ENCODE results near the gene TMEM129.

The TMEM129 gene

GRCh38 chr4:1685235-1686150 is 35.6 kb downstream of the TMEM129 start:
- TF ChIP-seq ZNF565 (CRISPR knock-in tag; conservative IDR thresholded peaks at IDR 0.05; ENCODE audit: low read depth) (no peak), TSHZ2 (CRISPR knock-in tag; IDR thresholded peaks at IDR 0.05) (no peak), RARB (CRISPR knock-in tag; IDR thresholded peaks at IDR 0.05) (no peak), ZNF70 (CRISPR knock-in tag; IDR thresholded peaks at IDR 0.05) (no peak), TOX (CRISPR knock-in tag; IDR thresholded peaks at IDR 0.05; ENCODE audit: borderline replicate concordance) (no peak), ZFP3 (CRISPR knock-in tag; IDR thresholded peaks at IDR 0.05) (no peak), BACH2 (CRISPR knock-in tag; IDR thresholded peaks at IDR 0.05; ENCODE audit: borderline replicate concordance) (no peak), GLIS3 (CRISPR knock-in tag; IDR thresholded peaks at IDR 0.05) (no peak), ISL1 (CRISPR knock-in tag; IDR thresholded peaks at IDR 0.05) (no peak), ZC3H10 (CRISPR knock-in tag; IDR thresholded peaks at IDR 0.05) (no peak), PPARA (CRISPR knock-in tag; IDR thresholded peaks at IDR 0.05; ENCODE audit: borderline replicate concordance) (no peak), ARNTL (CRISPR knock-in tag; IDR thresholded peaks at IDR 0.05; ENCODE audit: borderline replicate concordance, low read depth) (no peak), SNAI2 (CRISPR knock-in tag; IDR thresholded peaks at IDR 0.05) (no peak)
- TF ChIP-seq, protein P1, sequence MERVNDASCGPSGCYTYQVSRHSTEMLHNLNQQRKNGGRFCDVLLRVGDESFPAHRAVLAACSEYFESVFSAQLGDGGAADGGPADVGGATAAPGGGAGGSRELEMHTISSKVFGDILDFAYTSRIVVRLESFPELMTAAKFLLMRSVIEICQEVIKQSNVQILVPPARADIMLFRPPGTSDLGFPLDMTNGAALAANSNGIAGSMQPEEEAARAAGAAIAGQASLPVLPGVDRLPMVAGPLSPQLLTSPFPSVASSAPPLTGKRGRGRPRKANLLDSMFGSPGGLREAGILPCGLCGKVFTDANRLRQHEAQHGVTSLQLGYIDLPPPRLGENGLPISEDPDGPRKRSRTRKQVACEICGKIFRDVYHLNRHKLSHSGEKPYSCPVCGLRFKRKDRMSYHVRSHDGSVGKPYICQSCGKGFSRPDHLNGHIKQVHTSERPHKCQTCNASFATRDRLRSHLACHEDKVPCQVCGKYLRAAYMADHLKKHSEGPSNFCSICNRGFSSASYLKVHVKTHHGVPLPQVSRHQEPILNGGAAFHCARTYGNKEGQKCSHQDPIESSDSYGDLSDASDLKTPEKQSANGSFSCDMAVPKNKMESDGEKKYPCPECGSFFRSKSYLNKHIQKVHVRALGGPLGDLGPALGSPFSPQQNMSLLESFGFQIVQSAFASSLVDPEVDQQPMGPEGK (CRISPR knock-in tag; IDR thresholded peaks at IDR 0.05; ENCODE audit: borderline replicate concordance), result no peak
- TF ChIP-seq, protein P2, sequence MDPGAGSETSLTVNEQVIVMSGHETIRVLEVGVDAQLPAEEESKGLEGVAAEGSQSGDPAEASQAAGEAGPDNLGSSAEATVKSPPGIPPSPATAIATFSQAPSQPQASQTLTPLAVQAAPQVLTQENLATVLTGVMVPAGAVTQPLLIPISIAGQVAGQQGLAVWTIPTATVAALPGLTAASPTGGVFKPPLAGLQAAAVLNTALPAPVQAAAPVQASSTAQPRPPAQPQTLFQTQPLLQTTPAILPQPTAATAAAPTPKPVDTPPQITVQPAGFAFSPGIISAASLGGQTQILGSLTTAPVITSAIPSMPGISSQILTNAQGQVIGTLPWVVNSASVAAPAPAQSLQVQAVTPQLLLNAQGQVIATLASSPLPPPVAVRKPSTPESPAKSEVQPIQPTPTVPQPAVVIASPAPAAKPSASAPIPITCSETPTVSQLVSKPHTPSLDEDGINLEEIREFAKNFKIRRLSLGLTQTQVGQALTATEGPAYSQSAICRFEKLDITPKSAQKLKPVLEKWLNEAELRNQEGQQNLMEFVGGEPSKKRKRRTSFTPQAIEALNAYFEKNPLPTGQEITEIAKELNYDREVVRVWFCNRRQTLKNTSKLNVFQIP (CRISPR knock-in tag; IDR thresholded peaks at IDR 0.05; ENCODE audit: borderline replicate concordance, low read depth), result no peak
- ATAC-seq, result no peak

DNA sequence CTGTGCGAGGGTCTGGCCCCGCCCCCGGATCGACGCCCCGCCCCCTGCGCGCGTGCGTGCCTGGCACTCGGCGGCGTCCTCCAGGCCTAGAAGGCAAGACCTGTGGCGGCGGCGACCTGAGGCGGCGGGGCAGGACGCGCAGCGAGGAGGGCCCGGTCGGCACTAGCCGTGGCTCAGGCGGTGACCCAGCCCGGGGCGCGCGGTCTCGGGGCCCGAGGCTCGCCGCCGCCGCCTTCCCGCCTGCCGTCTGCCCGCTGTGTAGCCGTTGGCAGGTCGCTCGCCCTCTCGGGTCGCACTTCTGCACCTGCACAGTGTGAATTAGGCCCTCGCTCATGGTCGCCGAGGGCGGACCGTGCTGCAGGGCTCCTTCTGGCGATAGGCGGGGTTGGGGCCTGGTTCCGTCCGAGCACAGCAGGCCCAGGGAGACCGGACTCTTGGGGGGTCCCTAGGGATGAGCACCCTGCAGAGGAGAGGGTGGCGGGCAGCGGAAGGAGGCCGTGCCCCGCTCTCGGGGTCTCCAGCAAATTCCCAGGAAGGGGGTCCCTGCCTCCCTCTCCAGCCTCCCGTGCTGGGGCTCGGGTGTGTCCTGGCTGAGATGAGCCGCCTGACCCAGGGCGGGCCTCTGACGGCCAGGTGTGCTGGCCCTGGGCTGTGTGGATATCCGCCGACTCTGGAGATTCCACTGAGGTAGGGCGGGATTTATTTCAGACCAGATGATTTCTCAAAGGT is 36.5 kb downstream of the TMEM129 start:
- ATAC-seq, result no peak

More for the DNA sequence above, 36.5 kb downstream of the TMEM129 start:
- no peak for TF ChIP-seq ZNF565 (CRISPR knock-in tag; conservative IDR thresholded peaks at IDR 0.05; ENCODE audit: low read depth)
- TF ChIP-seq ARNTL (CRISPR knock-in tag; IDR thresholded peaks at IDR 0.05; ENCODE audit: borderline replicate concordance, low read depth), result no peak
- TF ChIP-seq, protein P1 (CRISPR knock-in tag; IDR thresholded peaks at IDR 0.05; ENCODE audit: borderline replicate concordance), result no peak
- no peak for TF ChIP-seq BACH2 (CRISPR knock-in tag; IDR thresholded peaks at IDR 0.05; ENCODE audit: borderline replicate concordance)
- TF ChIP-seq, protein P3, sequence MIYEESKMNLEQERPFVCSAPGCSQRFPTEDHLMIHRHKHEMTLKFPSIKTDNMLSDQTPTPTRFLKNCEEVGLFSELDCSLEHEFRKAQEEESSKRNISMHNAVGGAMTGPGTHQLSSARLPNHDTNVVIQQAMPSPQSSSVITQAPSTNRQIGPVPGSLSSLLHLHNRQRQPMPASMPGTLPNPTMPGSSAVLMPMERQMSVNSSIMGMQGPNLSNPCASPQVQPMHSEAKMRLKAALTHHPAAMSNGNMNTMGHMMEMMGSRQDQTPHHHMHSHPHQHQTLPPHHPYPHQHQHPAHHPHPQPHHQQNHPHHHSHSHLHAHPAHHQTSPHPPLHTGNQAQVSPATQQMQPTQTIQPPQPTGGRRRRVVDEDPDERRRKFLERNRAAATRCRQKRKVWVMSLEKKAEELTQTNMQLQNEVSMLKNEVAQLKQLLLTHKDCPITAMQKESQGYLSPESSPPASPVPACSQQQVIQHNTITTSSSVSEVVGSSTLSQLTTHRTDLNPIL (CRISPR knock-in tag; IDR thresholded peaks at IDR 0.05; ENCODE audit: low read depth), result no peak
- no peak for TF ChIP-seq TOX (CRISPR knock-in tag; IDR thresholded peaks at IDR 0.05; ENCODE audit: borderline replicate concordance)

Measured in SK-N-SH treated with all-trans-retinoic acid at 6 μM for 48 hours (cell line).